B cell (primary cell): ENCODE data around the gene SMARCD2. TPM values are rescaled to one million over a fixed set of nuclear protein-coding genes. Genes with fewer than 3 reads are reported as not detected.

ENCODE experiments used
- ATAC-seq: fragments of 200-7000 bp; cut with Tn5 transposase; one replicate; pipeline ENCODE4 v1.10.0; 2021; ENCODE audit warnings: low read depth, mild to moderate bottlenecking, moderate number of reproducible peaks, moderate library complexity
- CTCF ChIA-PET: fragments of 350-600 bp; sonication (Branson Sonifier 250); formaldehyde crosslinking; loops from one replicate; lab custom pipeline; 2021; ENCODE audit warnings: antibody characterized with exemption, inconsistent platforms; lab: Charles Lee
- POLR2A ChIA-PET: fragments of 350-600 bp; sonication (Branson Sonifier 250); formaldehyde crosslinking; loops from one replicate; lab custom pipeline; 2021; ENCODE audit warnings: antibody characterized with exemption; lab: Charles Lee
- DNase-seq: peaks from one replicate; pipeline ENCODE4 v3.0.0; 2013
- H2AFZ ChIP-seq: 2 replicates; pipeline ENCODE4 v1.6.1; 2012; ENCODE audit warnings: mild to moderate bottlenecking, low read depth, low read length; ENCODE audit not compliant: insufficient read depth, poor library complexity, severe bottlenecking
- H3K27ac ChIP-seq, 2 donors: 1 replicate in 1 of 2; 2 replicates in 1 of 2; pipeline ENCODE4 v1.5.1; 2012 to 2013; ENCODE audit warnings: low read length in 2 of 2, mild to moderate bottlenecking in 2 of 2, moderate library complexity in 1 of 2
- H3K27me3 ChIP-seq, 4 experiments: fragments of 200-600 bp in 1 of 4; sonication (generic) in 1 of 4; replicated peaks in 1 of 4; 1 replicate in 2 of 4; 2 replicates in 2 of 4; pipeline versions ENCODE4 v1.6.1 to v1.7.0; 2013 to 2016; ENCODE audit warnings: low read length in 3 of 4, mild to moderate bottlenecking in 2 of 4, mixed read lengths in 1 of 4, moderate library complexity in 1 of 4; ENCODE audit not compliant: insufficient read depth in 4 of 4, control insufficient read depth in 3 of 4; ENCODE audit errors: control extremely low read depth in 1 of 4
- H3K36me3 ChIP-seq, 2 experiments: replicated peaks in 1 of 2; 1 replicate in 1 of 2; 2 replicates in 1 of 2; pipeline versions ENCODE4 v1.6.1 to v1.7.1; 2013; ENCODE audit warnings: low read length in 1 of 2; ENCODE audit not compliant: insufficient read depth in 2 of 2, control insufficient read depth in 1 of 2; ENCODE audit errors: control extremely low read depth in 1 of 2, extremely low read depth in 1 of 2
- H3K4me1 ChIP-seq, 2 donors: fragments of 200-600 bp in 1 of 2; sonication (generic) in 1 of 2; 1 replicate in 1 of 2; 2 replicates in 1 of 2; pipeline versions ENCODE4 v1.5.1 to v1.6.1; 2013 to 2017; ENCODE audit warnings: low read length in 2 of 2; ENCODE audit not compliant: control insufficient read depth in 2 of 2, insufficient read depth in 2 of 2
- H3K4me2 ChIP-seq: replicated peaks from 2 replicates; pipeline ENCODE3; 2012; ENCODE audit warnings: mild to moderate bottlenecking, low read depth, low read length; ENCODE audit not compliant: poor library complexity, severe bottlenecking
- H3K4me3 ChIP-seq, 5 experiments: fragments of 200-600 bp in 1 of 5; sonication (generic) in 1 of 5; 1 replicate in 3 of 5; 2 replicates in 2 of 5; pipeline versions ENCODE4 v1.5.1 to v1.7.0; 2011 to 2016; ENCODE audit warnings: low read length in 4 of 5, mild to moderate bottlenecking in 4 of 5, low read depth in 2 of 5, control low read depth in 1 of 5, moderate library complexity in 1 of 5; ENCODE audit not compliant: insufficient read depth in 1 of 5; ENCODE audit errors: control extremely low read depth in 1 of 5, extremely low read depth in 1 of 5
- H3K79me2 ChIP-seq: fragments of 200-600 bp; sonication (generic); one replicate; pipeline ENCODE4 v1.6.0; 2016; ENCODE audit warnings: low read length; ENCODE audit not compliant: control insufficient read depth, insufficient read depth
- H3K9ac ChIP-seq: fragments of 200-600 bp; sonication (generic); 2 replicates; pipeline ENCODE4 v1.6.1; 2017; ENCODE audit warnings: mild to moderate bottlenecking, low read length, moderate library complexity
- H3K9me3 ChIP-seq, 3 donors: one replicate each; pipeline versions ENCODE4 v1.6.1 to v1.7.1; 2013; ENCODE audit warnings: low read length in 2 of 3; ENCODE audit not compliant: control insufficient read depth in 2 of 3, insufficient read depth in 1 of 3; ENCODE audit errors: control extremely low read depth in 1 of 3
- H4K20me1 ChIP-seq: 2 replicates; pipeline ENCODE4 v1.6.0; 2012; ENCODE audit warnings: mild to moderate bottlenecking, low read length; ENCODE audit not compliant: insufficient read depth, control insufficient read depth, poor library complexity, severe bottlenecking
- H3K27ac Mint-ChIP-seq: one replicate; pipeline ENCODE4 v1.8.0; 2021; ENCODE audit warnings: mixed read lengths
- H3K27me3 Mint-ChIP-seq: one replicate; pipeline ENCODE4 v1.8.0; 2021; ENCODE audit warnings: mixed read lengths
- H3K4me1 Mint-ChIP-seq: one replicate; pipeline ENCODE4 v1.8.0; 2021; ENCODE audit warnings: mixed read lengths
- H3K4me3 Mint-ChIP-seq: one replicate; pipeline ENCODE4 v1.8.0; 2021; ENCODE audit warnings: mixed read lengths
- H3K9me3 Mint-ChIP-seq: one replicate; pipeline ENCODE4 v1.8.0; 2022; ENCODE audit warnings: mixed read lengths; ENCODE audit not compliant: insufficient read depth
- EZH2 ChIP-seq: IDR thresholded peaks from 2 replicates; pipeline ENCODE4 v1.6.1; 2012; ENCODE audit warnings: borderline replicate concordance, low read depth, mild to moderate bottlenecking, moderate library complexity, low read length; ENCODE audit not compliant: insufficient read depth, poor library complexity, severe bottlenecking
- WGBS: methylation state at CpG from one replicate; pipeline ENCODE4 v1.1.5; 2013; ENCODE audit warnings: missing lambda C conversion rate; ENCODE audit not compliant: insufficient coverage; 5-methylcytosine and 5-hydroxymethylcytosine counted together
- intact Hi-C: fragments of 100-400 bp; cut with micrococcal nuclease; formaldehyde crosslinking; loops from one replicate; pipeline ENCODE4 v1.10.0; 2022
- polyA plus RNA-seq: library from polyadenylated mRNA; depleted of rRNA; stranded (reverse); fragments of >200 nt; gene quantifications from 2 replicates; pipeline ENCODE4 v1.2.3, GENCODE V29; 2012
- total RNA-seq, 2 donors: library from RNA; stranded (reverse); fragments of 120-200 nt in 1 of 2; gene quantifications; 1 replicate in 1 of 2; 2 replicates in 1 of 2; pipeline versions ENCODE4 v1.2.3 to v1.2.4, GENCODE V29; 2013 to 2022
- TF ChIP-seq, protein P1 (sequence below): fragments of 200-600 bp; IDR thresholded peaks from one replicate; pipeline ENCODE4 v1.8.0; 2022; ENCODE audit warnings: antibody characterized with exemption, mild to moderate bottlenecking

SMARCD2 gene
- total and polyA plus RNA-seq, 2 donors (not counting 1 experiment from before 2014, with no cell fraction given) = 60.6 to 124 TPM

GRCh38 chr17:63833741-63834373 lies 8.6 kb downstream of the SMARCD2 start:
- no peaks in the 10 kb centered on the region for H3K9me3 Mint-ChIP-seq
- no peak for TF ChIP-seq EZH2
- TF ChIP-seq, protein P1, sequence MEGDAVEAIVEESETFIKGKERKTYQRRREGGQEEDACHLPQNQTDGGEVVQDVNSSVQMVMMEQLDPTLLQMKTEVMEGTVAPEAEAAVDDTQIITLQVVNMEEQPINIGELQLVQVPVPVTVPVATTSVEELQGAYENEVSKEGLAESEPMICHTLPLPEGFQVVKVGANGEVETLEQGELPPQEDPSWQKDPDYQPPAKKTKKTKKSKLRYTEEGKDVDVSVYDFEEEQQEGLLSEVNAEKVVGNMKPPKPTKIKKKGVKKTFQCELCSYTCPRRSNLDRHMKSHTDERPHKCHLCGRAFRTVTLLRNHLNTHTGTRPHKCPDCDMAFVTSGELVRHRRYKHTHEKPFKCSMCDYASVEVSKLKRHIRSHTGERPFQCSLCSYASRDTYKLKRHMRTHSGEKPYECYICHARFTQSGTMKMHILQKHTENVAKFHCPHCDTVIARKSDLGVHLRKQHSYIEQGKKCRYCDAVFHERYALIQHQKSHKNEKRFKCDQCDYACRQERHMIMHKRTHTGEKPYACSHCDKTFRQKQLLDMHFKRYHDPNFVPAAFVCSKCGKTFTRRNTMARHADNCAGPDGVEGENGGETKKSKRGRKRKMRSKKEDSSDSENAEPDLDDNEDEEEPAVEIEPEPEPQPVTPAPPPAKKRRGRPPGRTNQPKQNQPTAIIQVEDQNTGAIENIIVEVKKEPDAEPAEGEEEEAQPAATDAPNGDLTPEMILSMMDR = no peak

More at GRCh38 chr17:63833741-63834373, 8.6 kb downstream of the SMARCD2 start:
- Histone ChIP-seq H2AFZ (no peak overlapping the region), H3K4me2 (no peak overlapping the region), H3K4me3 (no peak overlapping the region), H3K27ac (no peak overlapping the region), H4K20me1 (peaks cover 38% of the 10 kb centered on the region), H3K4me1 (peaks cover 19 to 32% of the 10 kb centered on the region in 2 donors), H3K27me3 (no peaks in the 10 kb centered on the region), H3K36me3 (peaks cover 2 to 87% of the 10 kb centered on the region in 2 experiments), H3K9me3 (no peaks in the 10 kb centered on the region), H3K79me2 (peaks cover 43% of the 10 kb centered on the region), H3K9ac (no peak overlapping the region)
- intact Hi-C loops = loop anchor here (2.0 kb wide), 1 partner anchor 137 kb away; no protein-coding TSS in a partner anchor
- no peaks in the 10 kb centered on the region for H3K27me3 Mint-ChIP-seq
- POLR2A ChIA-PET = interaction anchor here (0.9 kb wide), 1 partner anchor 60 kb away, joined by 3 read pairs; the partner anchor contains the start of genes CCDC47 and DDX42
- CTCF ChIA-PET = interaction anchor here (0.6 to 2.9 kb wide), 11 partner anchors 11 to 408 kb away, joined by 3 to 15 read pairs (median 6); no protein-coding TSS in a partner anchor
- 97% methylated on average over 15 of the region's 15 CpGs for WGBS
- DNase-seq (peak; percentile 13), ATAC-seq (no peak)
- no peak overlapping the region for H3K4me3 Mint-ChIP-seq
- peaks cover 44% of the 10 kb centered on the region for H3K4me1 Mint-ChIP-seq
- peak overlapping the region; percentile 60 for H3K27ac Mint-ChIP-seq
